ENCODE data around the gene STX2. TPM values are rescaled to one million over a fixed set of nuclear protein-coding genes. Genes with fewer than 3 reads are reported as not detected.

The STX2 gene
- polyA plus RNA-seq, 2 of the 4 experiments (the other 2 are of a cell fraction) = 26.8 to 51.3 TPM

GRCh38 chr12:130873825-130874224 lies 34.8 kb upstream of the STX2 start:
- TF ChIP-seq EHF (CRISPR knock-in tag; IDR thresholded peaks at IDR 0.05) (no peak), ZFP36 (IDR thresholded peaks at IDR 0.05; ENCODE audit: borderline replicate concordance, partially characterized antibody) (no peak), GATA3 (IDR thresholded peaks at IDR 0.05; ENCODE audit: borderline replicate concordance) (no peak), HDAC2 (IDR thresholded peaks at IDR 0.05) (no peak), ZC3H11A (IDR thresholded peaks at IDR 0.05) (no peak), E2F6 (IDR thresholded peaks at IDR 0.05; ENCODE audit: borderline replicate concordance, low read depth) (no peak)
- no peak for FAIRE-seq
- ChIA-PET POLR2A (no interaction called here), CTCF (interaction anchor here (0.6 kb wide), 1 partner anchor 15 kb away, joined by 3 read pairs; no protein-coding TSS in a partner anchor)
- WGBS (ENCODE audit: missing lambda C conversion rate) = 72% methylated on average over 4 of the region's 4 CpGs
- H3K4me3 ChIP-seq = peak overlapping the region; percentile 98
- ATAC-seq = no peak
- H3K4me2 ChIP-seq = peak overlapping the region; percentile 97
- peak overlapping the region; percentile 100; a peak in 4 of 6 replicates for H3K27ac ChIP-seq
- H3K9me3 ChIP-seq = no peaks in the 10 kb centered on the region
- DNase-seq (ENCODE audit: low read depth in 1 of 2, low spot score in 1 of 2) = no peak
- peaks cover 30% of the 10 kb centered on the region for H3K4me1 ChIP-seq

GRCh38 chr12:130873106-130873795 lies 34.2 kb upstream of the STX2 start:
- peak overlapping the region; percentile 98 for H3K4me3 ChIP-seq
- ChIA-PET CTCF (interaction anchor here (0.6 kb wide), 1 partner anchor 14 kb away, joined by 3 read pairs; no protein-coding TSS in a partner anchor), POLR2A (no interaction called here)
- H3K4me1 ChIP-seq = peaks cover 30% of the 10 kb centered on the region
- DNase-seq (ENCODE audit: low read depth in 1 of 2, low spot score in 1 of 2) (no peak), ATAC-seq (no peak), FAIRE-seq (no peak)
- peak overlapping the region; percentile 97 for H3K4me2 ChIP-seq
- TF ChIP-seq FOSL2 (IDR thresholded peaks at IDR 0.05) = no peak
- no peak for TF ChIP-seq FOSL2 (CRISPR knock-in tag; IDR thresholded peaks at IDR 0.05)
- no peak for TF ChIP-seq BHLHE40 (IDR thresholded peaks at IDR 0.05; ENCODE audit: low read depth, low read length)
- no peak for TF ChIP-seq NFE2L2 (conservative IDR thresholded peaks at IDR 0.05; ENCODE audit: low read length)
- TF ChIP-seq CBX2 (IDR thresholded peaks at IDR 0.05; ENCODE audit: borderline replicate concordance, low read depth) = no peak
- no peak for TF ChIP-seq ZFP36 (IDR thresholded peaks at IDR 0.05; ENCODE audit: borderline replicate concordance, partially characterized antibody)
- no peak for TF ChIP-seq EHMT2 (IDR thresholded peaks at IDR 0.05; ENCODE audit: low read depth)
- TF ChIP-seq FOSB (CRISPR knock-in tag; IDR thresholded peaks at IDR 0.05) = peak; percentile 67; the same call in 1 of the 2 replicates
- no peak for TF ChIP-seq MAZ (IDR thresholded peaks at IDR 0.05; ENCODE audit: borderline replicate concordance, low read depth, low read length)
- no peak for TF ChIP-seq ESRRA (IDR thresholded peaks at IDR 0.05; ENCODE audit: borderline replicate concordance, low read length)
- peak; percentile 32; the same call in 1 of the 2 replicates for TF ChIP-seq EHF (CRISPR knock-in tag; IDR thresholded peaks at IDR 0.05)
- H3K27ac ChIP-seq = peak overlapping the region; percentile 100
- no peaks in the 10 kb centered on the region for H3K9me3 ChIP-seq
- WGBS (ENCODE audit: missing lambda C conversion rate) = 9% methylated on average over 4 of the region's 4 CpGs

- no peaks in the 10 kb centered on the region for H3K9me3 ChIP-seq
- ChIA-PET CTCF (no interaction called here), POLR2A (no interaction called here)
- H3K4me2 ChIP-seq = peak overlapping the region; percentile 97
- DNase-seq (ENCODE audit: low read depth in 1 of 2, low spot score in 1 of 2) = peak; percentile 46
- H3K4me1 ChIP-seq = peaks cover 30% of the 10 kb centered on the region
- under 1% methylated on average over 33 of the region's 79 CpGs for WGBS (ENCODE audit: missing lambda C conversion rate)
- ATAC-seq = peak; percentile 2 to 30; a peak in 4 of 6 replicates
- H3K27ac ChIP-seq = peak overlapping the region; percentile 100
- H3K4me3 ChIP-seq = peak overlapping the region; percentile 98
- no peak for FAIRE-seq
- TF ChIP-seq HDAC2 (IDR thresholded peaks at IDR 0.05) (no peak), HOXB5 (CRISPR knock-in tag; IDR thresholded peaks at IDR 0.05) (no peak; the same call in 1 of the 2 replicates), PHF8 (IDR thresholded peaks at IDR 0.05; ENCODE audit: borderline replicate concordance, low read depth) (no peak; the same call in 1 of the 2 replicates), E2F6 (IDR thresholded peaks at IDR 0.05; ENCODE audit: borderline replicate concordance, low read depth) (peak; percentile 46), NPAS2 (CRISPR knock-in tag; IDR thresholded peaks at IDR 0.05; ENCODE audit: borderline replicate concordance) (no peak), POLR2AphosphoS2 (conservative IDR thresholded peaks at IDR 0.05; ENCODE audit: low read length) (no peak), JUN (IDR thresholded peaks at IDR 0.05) (peak in 1 of 2 experiments; percentile 69; a peak in 3 of 5 replicates), MYC (IDR thresholded peaks at IDR 0.05; ENCODE audit: borderline replicate concordance, low read length) (peak; percentile 86), HES2 (IDR thresholded peaks at IDR 0.05) (no peak), MAFK (IDR thresholded peaks at IDR 0.05; ENCODE audit: partially characterized antibody) (no peak), TP53 (CRISPR knock-in tag; IDR thresholded peaks at IDR 0.05) (no peak), CEBPB (IDR thresholded peaks at IDR 0.05) (no peak), EHMT2 (IDR thresholded peaks at IDR 0.05; ENCODE audit: low read depth) (no peak), HOXA7 (CRISPR knock-in tag; IDR thresholded peaks at IDR 0.05) (no peak), ATOH8 (CRISPR knock-in tag; IDR thresholded peaks at IDR 0.05; ENCODE audit: low read depth) (no peak), MAX (IDR thresholded peaks at IDR 0.05) (peak; percentile 93), NR3C1 (IDR thresholded peaks at IDR 0.05) (no peak)
These were observed 33.4 kb upstream of the STX2 start for GRCh38 chr12:130872179-130873096.

All from A549 (cell line).